ENCODE measurements around the gene IGHMBP2. TPM values are rescaled to one million over a fixed set of nuclear protein-coding genes. Genes with fewer than 3 reads are reported as not detected.

Gene IGHMBP2
- total RNA-seq, 1 donor from 2014 or later, result 10.3 TPM

GRCh38 chr11:68935516-68936357, 32.0 kb downstream of the IGHMBP2 start:
- no peak for TF ChIP-seq CTCF (conservative IDR thresholded peaks at IDR 0.05; ENCODE audit: low read depth, low read length)
- DNase-seq (ENCODE audit: low read depth), result no peak
- H3K4me3 ChIP-seq (ENCODE audit: low read depth, low read length), result no peak overlapping the region

GRCh38 chr11:68936358-68936636, 32.6 kb downstream of the IGHMBP2 start:
- no peak overlapping the region for H3K4me3 ChIP-seq (ENCODE audit: low read depth, low read length)
- no peak for TF ChIP-seq CTCF (conservative IDR thresholded peaks at IDR 0.05; ENCODE audit: low read depth, low read length)
- no peak for DNase-seq (ENCODE audit: low read depth)

GRCh38 chr11:68936676-68937620, 33.3 kb downstream of the IGHMBP2 start:
- no peak for TF ChIP-seq CTCF (conservative IDR thresholded peaks at IDR 0.05; ENCODE audit: low read depth, low read length)
- H3K4me3 ChIP-seq (ENCODE audit: low read depth, low read length), result no peak overlapping the region
- no peak for DNase-seq (ENCODE audit: low read depth)

- no peak overlapping the region for H3K4me3 ChIP-seq (ENCODE audit: low read depth, low read length)
- no peak for TF ChIP-seq CTCF (conservative IDR thresholded peaks at IDR 0.05; ENCODE audit: low read depth, low read length)
- DNase-seq (ENCODE audit: low read depth), result no peak
Measured at GRCh38 chr11:68938088-68938487, 34.4 kb downstream of the IGHMBP2 start.

GRCh38 chr11:68938816-68939582, 35.3 kb downstream of the IGHMBP2 start:
- H3K4me3 ChIP-seq (ENCODE audit: low read depth, low read length), result no peak overlapping the region
- TF ChIP-seq CTCF (conservative IDR thresholded peaks at IDR 0.05; ENCODE audit: low read depth, low read length), result no peak
- DNase-seq (ENCODE audit: low read depth), result no peak

- DNase-seq (ENCODE audit: low read depth), result no peak
- no peak for TF ChIP-seq CTCF (conservative IDR thresholded peaks at IDR 0.05; ENCODE audit: low read depth, low read length)
- no peak overlapping the region for H3K4me3 ChIP-seq (ENCODE audit: low read depth, low read length)
Measured at GRCh38 chr11:68939583-68940555, 36.2 kb downstream of the IGHMBP2 start.

Data from epithelial cell of proximal tubule (primary cell).